22Rv1 (cell line): Measurements from ENCODE around the gene CUL4A.

Source experiments
- H3K27ac ChIP-seq: fragments of 450-650 bp; 2 replicates; pipeline ENCODE4 v1.5.1; 2017
- ZFX ChIP-seq: fragments of 450-650 bp; IDR thresholded peaks from 2 replicates; pipeline ENCODE4 v1.6.1; 2017; ENCODE audit warnings: antibody characterized with exemption, borderline replicate concordance
- TF ChIP-seq, protein P1 (sequence below): fragments of 450-650 bp; IDR thresholded peaks from 2 replicates; pipeline ENCODE4 v1.5.1; 2017; ENCODE audit warnings: mild to moderate bottlenecking

Gene CUL4A

GRCh38 chr13:113171250-113172125, 37.9 kb upstream of the CUL4A start:
- TF ChIP-seq, protein P1, sequence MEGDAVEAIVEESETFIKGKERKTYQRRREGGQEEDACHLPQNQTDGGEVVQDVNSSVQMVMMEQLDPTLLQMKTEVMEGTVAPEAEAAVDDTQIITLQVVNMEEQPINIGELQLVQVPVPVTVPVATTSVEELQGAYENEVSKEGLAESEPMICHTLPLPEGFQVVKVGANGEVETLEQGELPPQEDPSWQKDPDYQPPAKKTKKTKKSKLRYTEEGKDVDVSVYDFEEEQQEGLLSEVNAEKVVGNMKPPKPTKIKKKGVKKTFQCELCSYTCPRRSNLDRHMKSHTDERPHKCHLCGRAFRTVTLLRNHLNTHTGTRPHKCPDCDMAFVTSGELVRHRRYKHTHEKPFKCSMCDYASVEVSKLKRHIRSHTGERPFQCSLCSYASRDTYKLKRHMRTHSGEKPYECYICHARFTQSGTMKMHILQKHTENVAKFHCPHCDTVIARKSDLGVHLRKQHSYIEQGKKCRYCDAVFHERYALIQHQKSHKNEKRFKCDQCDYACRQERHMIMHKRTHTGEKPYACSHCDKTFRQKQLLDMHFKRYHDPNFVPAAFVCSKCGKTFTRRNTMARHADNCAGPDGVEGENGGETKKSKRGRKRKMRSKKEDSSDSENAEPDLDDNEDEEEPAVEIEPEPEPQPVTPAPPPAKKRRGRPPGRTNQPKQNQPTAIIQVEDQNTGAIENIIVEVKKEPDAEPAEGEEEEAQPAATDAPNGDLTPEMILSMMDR: no peak
- TF ChIP-seq ZFX: no peak
- H3K27ac ChIP-seq: no peak overlapping the region

DNA sequence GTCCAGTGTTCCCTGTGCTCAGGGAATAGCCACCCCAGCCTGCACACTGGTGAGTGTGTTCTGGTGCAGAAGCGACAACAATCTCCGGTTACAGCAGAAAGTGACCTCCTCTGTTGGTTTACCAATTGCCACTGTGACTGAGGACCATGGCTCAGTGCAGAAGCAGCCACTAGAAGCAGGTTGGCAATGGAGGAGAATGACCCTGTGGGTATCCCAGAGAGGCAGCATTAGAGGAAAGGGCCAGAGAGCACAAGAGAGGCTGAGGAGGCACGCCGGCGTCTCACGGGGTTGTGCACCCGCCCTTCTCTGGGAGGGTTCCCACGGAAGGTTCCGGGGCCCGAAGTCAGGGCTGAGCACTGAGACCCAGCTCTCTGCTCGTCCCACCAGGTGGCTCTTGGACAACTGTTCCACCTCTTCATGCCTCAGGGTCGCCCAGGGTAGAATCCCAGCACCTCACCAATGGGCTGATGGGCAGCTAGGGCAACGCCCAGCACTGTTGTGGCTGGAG, 36.9 kb upstream of the CUL4A start:
- TF ChIP-seq, protein P1: no peak
- TF ChIP-seq ZFX: no peak
- no peak overlapping the region for H3K27ac ChIP-seq

DNA sequence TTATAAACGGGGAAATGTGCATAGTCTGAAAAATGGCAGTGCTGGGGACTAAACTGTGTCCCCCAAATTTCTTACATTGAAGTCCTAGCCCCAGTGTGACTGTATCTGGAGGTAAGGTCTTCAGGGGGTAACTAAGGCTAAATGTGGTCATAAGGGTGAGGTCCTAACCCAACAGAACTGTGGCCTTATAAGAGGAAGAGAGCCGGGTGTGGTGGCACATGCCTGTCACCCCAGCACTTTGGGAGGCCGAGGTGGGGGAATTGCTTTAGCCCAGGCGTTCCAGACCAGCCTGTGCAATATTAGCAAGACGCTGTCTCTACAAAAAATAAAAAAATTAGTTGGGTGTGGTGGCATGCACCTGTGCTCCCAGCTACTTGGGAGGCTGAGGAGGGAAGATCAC, 33.1 kb upstream of the CUL4A start:
- no peak overlapping the region for H3K27ac ChIP-seq
- TF ChIP-seq, protein P1: no peak
- no peak for TF ChIP-seq ZFX

DNA sequence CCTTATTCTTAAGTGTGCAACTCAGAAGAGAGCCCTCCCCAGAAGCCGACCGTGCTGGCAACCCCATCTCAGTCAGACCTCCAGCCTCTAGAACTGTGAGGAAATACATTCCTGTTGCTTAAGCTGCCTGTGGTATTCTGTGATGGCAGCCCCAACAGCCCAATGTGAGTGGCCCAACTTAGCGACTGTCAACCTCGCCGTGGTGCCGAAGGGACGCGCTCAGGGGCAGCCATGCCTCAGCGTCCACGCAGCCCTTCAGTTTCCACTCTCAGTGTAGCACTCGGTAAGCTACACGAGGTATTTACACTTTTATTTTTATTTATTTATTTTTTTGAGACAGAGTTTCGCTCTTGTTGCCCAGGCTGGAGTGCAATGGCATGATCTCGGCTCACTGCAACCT, 32.6 kb upstream of the CUL4A start:
- no peak overlapping the region for H3K27ac ChIP-seq
- TF ChIP-seq, protein P1: no peak

- no peak for TF ChIP-seq ZFX
- TF ChIP-seq, protein P1: no peak
Measured at GRCh38 chr13:113178070-113178895, 31.1 kb upstream of the CUL4A start.

GRCh38 chr13:113178896-113179167, 30.6 kb upstream of the CUL4A start:
- no peak overlapping the region for H3K27ac ChIP-seq
- TF ChIP-seq ZFX: no peak
- TF ChIP-seq, protein P1: no peak

More at GRCh38 chr13:113178070-113178895, 31.1 kb upstream of the CUL4A start:
- no peak overlapping the region for H3K27ac ChIP-seq
